ENCODE measurements around the gene OR13C9.
"Not testable (repeated sequence)": the region's sequence is repeated elsewhere in the genome, so short reads cannot be mapped to it uniquely, and the experiment has no call there.

Gene OR13C9, protein sequence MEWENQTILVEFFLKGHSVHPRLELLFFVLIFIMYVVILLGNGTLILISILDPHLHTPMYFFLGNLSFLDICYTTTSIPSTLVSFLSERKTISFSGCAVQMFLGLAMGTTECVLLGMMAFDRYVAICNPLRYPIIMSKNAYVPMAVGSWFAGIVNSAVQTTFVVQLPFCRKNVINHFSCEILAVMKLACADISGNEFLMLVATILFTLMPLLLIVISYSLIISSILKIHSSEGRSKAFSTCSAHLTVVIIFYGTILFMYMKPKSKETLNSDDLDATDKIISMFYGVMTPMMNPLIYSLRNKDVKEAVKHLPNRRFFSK

DNA sequence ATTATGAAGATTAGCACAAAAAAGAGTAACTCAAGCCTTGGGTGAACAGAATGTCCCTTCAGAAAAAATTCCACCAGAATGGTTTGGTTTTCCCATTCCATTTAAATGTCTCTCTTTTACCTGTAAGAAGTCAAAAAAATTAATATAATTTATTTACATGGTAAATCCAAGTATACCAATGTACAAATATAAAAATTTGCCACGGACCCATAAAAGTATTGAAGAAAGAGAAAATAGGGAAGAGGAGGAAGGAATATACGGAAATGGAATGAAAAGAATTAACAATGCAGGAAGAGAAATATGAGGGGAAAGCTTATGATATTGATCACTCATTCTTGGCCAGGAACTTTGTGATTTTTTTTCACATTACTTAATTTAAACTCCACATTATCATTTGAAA lies at the start of gene OR13C9:
Gene OR13C9, minus strand, starts transcription at position 101 of the 400 bp plus-strand sequence. Its CDS starts 0 bp downstream, at position 101.
- no peaks in the 10 kb centered on the region for H3K9me3 ChIP-seq (ENCODE audit: low read length)

DNA sequence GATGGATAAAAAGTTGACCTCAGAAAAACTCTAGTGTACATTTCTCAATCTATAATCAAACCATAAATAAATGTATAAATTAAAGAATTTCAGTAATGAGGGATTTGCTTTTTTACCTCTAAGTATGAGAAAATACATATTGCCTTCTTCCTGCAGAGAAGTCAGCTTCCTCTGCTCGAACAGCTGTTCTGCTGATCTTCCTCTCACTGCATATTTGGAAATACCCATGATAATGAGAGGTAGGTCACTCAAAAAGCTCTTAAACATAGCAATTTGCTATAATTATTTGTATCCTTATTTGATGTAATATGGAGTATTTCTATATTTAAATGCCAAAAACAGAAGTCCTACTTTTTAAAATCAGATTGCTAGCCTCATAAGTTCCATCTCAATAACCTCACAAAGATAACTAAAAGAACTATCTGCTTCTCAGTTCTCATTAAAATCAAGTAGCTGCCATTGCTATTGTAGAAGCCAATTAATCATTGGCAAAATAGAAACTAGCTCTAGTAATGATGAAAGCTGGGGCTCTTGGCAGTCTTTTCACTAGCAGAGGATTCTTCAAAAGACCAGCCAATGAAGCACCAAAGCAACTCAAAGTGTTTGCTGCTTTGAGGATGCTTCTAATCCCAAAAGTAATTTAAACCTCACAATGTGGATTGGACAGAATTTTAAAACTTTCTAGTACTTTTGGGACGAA lies 40.6 kb upstream of the OR13C9 start:
- Histone ChIP-seq H3K9me3 (ENCODE audit: low read length) (no peaks in the 10 kb centered on the region), H3K36me3 (ENCODE audit: insufficient read depth, low read length) (no peaks in the 10 kb centered on the region), H3K9ac (ENCODE audit: low read length) (no peak overlapping the region), H3K27ac (ENCODE audit: low read depth, low read length) (no peak overlapping the region), H3K4me1 (ENCODE audit: insufficient read depth, low read length) (no peaks in the 10 kb centered on the region), H3K27me3 (ENCODE audit: control insufficient read depth in 1 of 2, insufficient read depth in 2 of 2, low read length in 2 of 2) (no peaks in the 10 kb centered on the region), H3K4me3 (ENCODE audit: low read depth in 1 of 2, low read length in 2 of 2) (no peak overlapping the region)

More for the DNA sequence above, at the start of gene OR13C9:
- no peak within 1 kb of the TSS for H3K4me3 ChIP-seq (ENCODE audit: low read depth in 1 of 2, low read length in 2 of 2)
- no peaks in the 10 kb centered on the region for H3K4me1 ChIP-seq (ENCODE audit: insufficient read depth, low read length)
- H3K9ac ChIP-seq (ENCODE audit: low read length) = no peak within 1 kb of the TSS
- H3K27ac ChIP-seq (ENCODE audit: low read depth, low read length) = no peak within 1 kb of the TSS
- H3K27me3 ChIP-seq (ENCODE audit: control insufficient read depth in 1 of 2, insufficient read depth in 2 of 2, low read length in 2 of 2) = no peaks in the 10 kb centered on the region
- no peaks in the 10 kb centered on the region for H3K36me3 ChIP-seq (ENCODE audit: insufficient read depth, low read length)

DNA sequence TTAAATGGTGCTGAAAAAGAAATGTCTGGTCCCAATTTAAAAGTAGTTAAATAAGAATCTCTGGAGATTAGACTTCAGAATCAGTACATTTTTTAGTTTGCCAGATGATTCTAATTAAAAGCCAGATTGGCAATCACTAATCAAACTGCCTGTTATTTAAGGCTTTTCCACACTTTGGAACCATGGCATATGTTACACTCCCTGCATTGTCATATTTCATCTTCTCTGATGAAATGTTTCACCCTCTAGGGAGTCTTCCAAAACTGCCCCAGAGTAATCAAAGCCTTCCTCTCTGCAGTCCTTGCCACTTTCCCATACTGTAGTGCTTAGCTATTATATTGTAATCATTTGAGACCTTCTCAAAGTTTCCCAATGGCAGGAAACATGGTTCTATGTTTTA lies 17.5 kb upstream of the OR13C9 start:
- H3K36me3 ChIP-seq (ENCODE audit: insufficient read depth, low read length) = no peaks in the 10 kb centered on the region
- H3K27me3 ChIP-seq (ENCODE audit: control insufficient read depth in 1 of 2, insufficient read depth in 2 of 2, low read length in 2 of 2) = no peaks in the 10 kb centered on the region
- no peak overlapping the region for H3K4me3 ChIP-seq (ENCODE audit: low read depth in 1 of 2, low read length in 2 of 2)

DNA sequence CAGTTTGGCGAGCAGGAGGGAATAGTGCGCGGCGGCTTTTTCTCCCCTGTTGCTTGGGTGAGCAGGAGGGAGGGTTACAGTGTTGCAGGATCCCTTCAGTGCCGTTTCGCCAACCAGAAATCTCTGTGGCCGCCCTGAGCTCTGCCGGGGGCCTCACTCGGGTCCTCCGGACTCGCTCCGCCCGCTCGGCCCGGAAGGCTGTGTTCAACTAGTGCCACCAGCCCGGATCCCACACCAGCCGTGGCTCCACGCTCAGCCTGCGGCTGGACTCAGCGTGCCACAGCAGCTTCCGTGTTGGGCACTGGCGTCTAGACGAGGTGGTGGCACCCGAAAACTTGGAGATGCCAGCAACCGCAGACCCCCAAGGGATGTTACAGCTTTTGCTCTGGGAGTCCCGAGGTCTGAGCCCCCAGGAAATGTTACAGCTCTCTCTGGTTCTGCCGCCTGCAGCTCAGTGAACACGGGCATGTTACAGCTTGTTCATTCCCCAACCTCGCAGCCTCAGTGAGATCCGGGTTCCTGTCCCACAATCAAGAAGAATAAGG lies 16.0 kb upstream of the OR13C9 start:
- Histone ChIP-seq H3K4me3 (ENCODE audit: low read depth in 1 of 2, low read length in 2 of 2) (no peak overlapping the region), H3K27ac (ENCODE audit: low read depth, low read length) (no peak overlapping the region), H3K9ac (ENCODE audit: low read length) (no peak overlapping the region), H3K36me3 (ENCODE audit: insufficient read depth, low read length) (no peaks in the 10 kb centered on the region), H3K27me3 (ENCODE audit: control insufficient read depth in 1 of 2, insufficient read depth in 2 of 2, low read length in 2 of 2) (no peaks in the 10 kb centered on the region), H3K4me1 (ENCODE audit: insufficient read depth, low read length) (no peaks in the 10 kb centered on the region), H3K9me3 (ENCODE audit: low read length) (peaks cover 5% of the 10 kb centered on the region)

More for the DNA sequence above, 17.5 kb upstream of the OR13C9 start:
- Histone ChIP-seq H3K9ac (ENCODE audit: low read length) (no peak overlapping the region), H3K9me3 (ENCODE audit: low read length) (peaks cover 5% of the 10 kb centered on the region), H3K27ac (ENCODE audit: low read depth, low read length) (no peak overlapping the region), H3K4me1 (ENCODE audit: insufficient read depth, low read length) (no peaks in the 10 kb centered on the region)

DNA sequence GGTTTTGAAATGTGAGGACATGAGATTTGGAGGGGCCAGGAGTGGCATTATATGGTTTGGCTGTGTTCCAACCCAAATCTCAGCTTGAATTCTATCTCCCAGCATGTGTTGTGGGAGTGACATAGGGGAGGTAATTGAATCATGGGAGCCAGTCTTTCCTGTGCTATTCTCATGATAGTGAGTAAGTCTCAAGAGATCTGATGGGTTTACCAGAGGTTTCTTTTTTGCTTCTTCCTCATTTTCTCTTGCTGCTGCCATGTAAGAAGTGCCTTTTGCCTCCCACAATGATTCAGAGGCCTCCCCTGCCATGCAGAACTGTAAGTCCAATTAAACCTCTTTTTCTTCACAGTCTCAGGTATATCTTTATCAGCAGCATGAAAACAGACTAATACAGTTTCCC lies 8.0 kb upstream of the OR13C9 start:
- not testable (repeated sequence) for H3K9me3 ChIP-seq (ENCODE audit: low read length); H3K9ac ChIP-seq (ENCODE audit: low read length); H3K4me3 ChIP-seq (ENCODE audit: low read depth in 1 of 2, low read length in 2 of 2); H3K36me3 ChIP-seq (ENCODE audit: insufficient read depth, low read length); H3K4me1 ChIP-seq (ENCODE audit: insufficient read depth, low read length); H3K27ac ChIP-seq (ENCODE audit: low read depth, low read length); H3K27me3 ChIP-seq (ENCODE audit: control insufficient read depth in 1 of 2, insufficient read depth in 2 of 2, low read length in 2 of 2)

DNA sequence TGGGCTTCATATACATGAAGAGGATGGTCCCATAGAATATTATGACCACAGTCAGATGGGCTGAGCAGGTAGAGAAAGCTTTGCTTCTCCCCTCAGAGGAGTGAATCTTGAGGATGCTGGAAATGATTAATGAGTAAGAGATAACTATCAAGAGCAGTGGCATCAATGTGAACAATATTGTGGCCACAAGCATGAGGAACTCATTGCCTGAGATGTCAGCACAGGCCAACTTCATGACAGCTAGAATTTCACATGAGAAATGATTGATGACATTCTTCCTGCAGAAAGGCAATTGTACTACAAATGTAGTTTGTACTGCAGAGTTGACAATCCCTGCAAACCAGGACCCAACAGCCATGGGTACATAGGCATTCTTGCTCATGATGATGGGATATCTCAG lies 586 bp downstream of the OR13C9 start:
- no peaks in the 10 kb centered on the region for H3K27me3 ChIP-seq (ENCODE audit: control insufficient read depth in 1 of 2, insufficient read depth in 2 of 2, low read length in 2 of 2)
- H3K9me3 ChIP-seq (ENCODE audit: low read length) = no peaks in the 10 kb centered on the region
- H3K4me3 ChIP-seq (ENCODE audit: low read depth in 1 of 2, low read length in 2 of 2) = no peak overlapping the region
- H3K9ac ChIP-seq (ENCODE audit: low read length) = no peak overlapping the region
- no peaks in the 10 kb centered on the region for H3K4me1 ChIP-seq (ENCODE audit: insufficient read depth, low read length)
- no peaks in the 10 kb centered on the region for H3K36me3 ChIP-seq (ENCODE audit: insufficient read depth, low read length)
- H3K27ac ChIP-seq (ENCODE audit: low read depth, low read length) = no peak overlapping the region

DNA sequence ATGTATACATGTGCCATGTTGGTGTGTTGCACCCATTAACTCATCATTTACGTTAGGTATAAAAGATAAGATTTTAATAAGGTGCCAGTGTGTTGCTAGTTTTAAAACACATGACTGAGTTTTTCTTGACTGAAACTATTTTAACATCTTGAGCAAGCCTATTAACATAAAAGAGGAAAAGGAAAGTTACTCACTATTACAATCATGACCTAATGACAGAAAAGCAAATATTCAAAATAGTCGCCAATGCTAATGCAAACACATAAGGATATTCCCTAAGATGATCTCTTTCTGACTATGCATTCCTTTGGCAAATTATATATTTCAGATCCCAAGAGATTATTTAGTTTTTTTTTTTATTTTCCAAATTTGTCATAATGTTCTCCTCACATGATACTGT lies 6.8 kb downstream of the OR13C9 start:
- Histone ChIP-seq H3K27ac (ENCODE audit: low read depth, low read length) (no peak overlapping the region), H3K4me1 (ENCODE audit: insufficient read depth, low read length) (no peaks in the 10 kb centered on the region), H3K9me3 (ENCODE audit: low read length) (no peaks in the 10 kb centered on the region), H3K9ac (ENCODE audit: low read length) (no peak overlapping the region), H3K4me3 (ENCODE audit: low read depth in 1 of 2, low read length in 2 of 2) (no peak overlapping the region), H3K27me3 (ENCODE audit: control insufficient read depth in 1 of 2, insufficient read depth in 2 of 2, low read length in 2 of 2) (no peaks in the 10 kb centered on the region), H3K36me3 (ENCODE audit: insufficient read depth, low read length) (no peaks in the 10 kb centered on the region)

DNA sequence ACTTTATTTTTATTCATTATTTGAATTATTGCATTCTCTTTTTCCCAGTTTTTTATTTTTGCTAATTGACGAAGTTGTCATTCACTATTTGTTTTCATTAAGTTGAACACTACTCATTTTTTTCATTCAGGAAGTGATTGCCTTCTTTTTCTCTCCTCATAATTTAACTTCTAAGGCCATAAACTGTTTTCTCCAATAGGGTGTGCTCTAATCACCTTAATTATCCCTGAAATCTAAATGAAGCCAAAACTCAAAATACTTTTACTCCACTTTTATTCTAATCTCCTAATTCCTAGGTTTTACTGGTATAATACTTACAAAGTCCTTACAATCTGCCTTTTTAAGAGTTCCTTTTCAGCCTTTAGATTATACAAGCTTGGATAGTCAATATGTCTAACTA lies 9.7 kb downstream of the OR13C9 start:
- no peak overlapping the region for H3K27ac ChIP-seq (ENCODE audit: low read depth, low read length)
- no peaks in the 10 kb centered on the region for H3K36me3 ChIP-seq (ENCODE audit: insufficient read depth, low read length)
- no peaks in the 10 kb centered on the region for H3K4me1 ChIP-seq (ENCODE audit: insufficient read depth, low read length)
- H3K9me3 ChIP-seq (ENCODE audit: low read length) = no peaks in the 10 kb centered on the region
- no peaks in the 10 kb centered on the region for H3K27me3 ChIP-seq (ENCODE audit: control insufficient read depth in 1 of 2, insufficient read depth in 2 of 2, low read length in 2 of 2)
- H3K4me3 ChIP-seq (ENCODE audit: low read depth in 1 of 2, low read length in 2 of 2) = no peak overlapping the region
- no peak overlapping the region for H3K9ac ChIP-seq (ENCODE audit: low read length)

DNA sequence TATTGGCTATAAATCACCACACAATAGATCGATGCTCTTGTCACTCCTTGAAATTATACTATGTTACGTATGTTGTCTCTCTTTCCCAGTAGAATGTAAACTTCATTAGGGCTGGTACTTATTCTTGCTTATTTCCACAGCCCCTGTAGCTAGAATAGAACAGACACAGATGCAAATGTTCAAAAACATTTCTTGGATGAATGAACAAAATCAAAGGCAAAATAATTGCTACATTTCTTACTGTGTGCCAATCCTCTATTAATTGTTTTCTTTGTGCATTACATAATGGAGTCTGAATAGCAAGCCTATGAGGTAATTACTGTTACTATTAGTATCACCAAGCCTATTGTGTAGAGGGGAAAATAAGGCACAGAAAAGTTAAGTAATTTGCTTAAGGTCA lies 11.9 kb downstream of the OR13C9 start:
- Histone ChIP-seq H3K9me3 (ENCODE audit: low read length) (no peaks in the 10 kb centered on the region), H3K36me3 (ENCODE audit: insufficient read depth, low read length) (no peaks in the 10 kb centered on the region), H3K4me3 (ENCODE audit: low read depth in 1 of 2, low read length in 2 of 2) (no peak overlapping the region), H3K27me3 (ENCODE audit: control insufficient read depth in 1 of 2, insufficient read depth in 2 of 2, low read length in 2 of 2) (no peaks in the 10 kb centered on the region), H3K4me1 (ENCODE audit: insufficient read depth, low read length) (no peaks in the 10 kb centered on the region), H3K27ac (ENCODE audit: low read depth, low read length) (no peak overlapping the region), H3K9ac (ENCODE audit: low read length) (no peak overlapping the region)

DNA sequence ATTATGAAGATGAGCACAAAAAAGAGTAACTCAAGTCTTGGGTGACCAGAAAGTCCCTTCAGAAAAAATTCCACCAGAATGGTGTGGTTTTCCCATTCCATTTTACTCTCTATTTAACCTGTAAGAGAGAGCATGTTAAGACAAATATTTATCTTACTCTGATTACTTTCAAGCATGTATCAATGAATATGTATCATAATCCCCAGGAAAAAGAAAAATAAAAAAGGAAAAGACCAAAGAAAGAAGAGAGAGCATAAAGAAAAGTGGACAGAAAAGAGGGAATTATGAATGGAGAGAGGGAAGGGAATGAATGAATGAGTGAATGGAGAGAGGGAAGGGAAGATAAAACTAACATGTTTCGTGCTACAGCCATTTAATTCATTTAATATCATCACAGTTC lies 12.5 kb downstream of the OR13C9 start, which contains the start of gene OR13C2:
Gene OR13C2, minus strand, starts transcription at position 101 of the 400 bp plus-strand sequence. Its CDS starts 0 bp downstream, at position 101.
- H3K9ac ChIP-seq (ENCODE audit: low read length); H3K9me3 ChIP-seq (ENCODE audit: low read length); H3K4me1 ChIP-seq (ENCODE audit: insufficient read depth, low read length); H3K27ac ChIP-seq (ENCODE audit: low read depth, low read length); H3K4me3 ChIP-seq (ENCODE audit: low read depth in 1 of 2, low read length in 2 of 2); H3K27me3 ChIP-seq (ENCODE audit: control insufficient read depth in 1 of 2, insufficient read depth in 2 of 2, low read length in 2 of 2); H3K36me3 ChIP-seq (ENCODE audit: insufficient read depth, low read length): not testable (repeated sequence)

DNA sequence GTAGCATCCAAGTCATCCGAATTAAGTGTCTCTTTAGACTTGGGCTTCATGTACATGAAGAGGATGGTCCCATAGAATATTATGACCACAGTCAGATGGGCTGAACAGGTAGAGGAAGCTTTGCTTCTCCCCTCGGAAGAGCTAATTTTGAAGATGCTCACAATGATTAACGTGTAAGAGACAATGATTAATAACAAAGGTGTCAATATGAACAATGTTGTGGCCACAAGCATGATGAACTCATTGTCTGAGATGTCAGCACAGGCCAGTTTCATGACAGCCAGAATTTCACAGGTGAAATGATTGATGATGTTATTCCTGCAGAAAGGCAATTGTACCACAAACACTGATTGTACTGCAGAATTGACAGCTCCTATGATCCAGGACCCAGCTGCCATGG lies 13.2 kb downstream of the OR13C9 start:
- Histone ChIP-seq H3K27me3 (ENCODE audit: control insufficient read depth in 1 of 2, insufficient read depth in 2 of 2, low read length in 2 of 2) (no peaks in the 10 kb centered on the region), H3K4me1 (ENCODE audit: insufficient read depth, low read length) (no peaks in the 10 kb centered on the region), H3K36me3 (ENCODE audit: insufficient read depth, low read length) (no peaks in the 10 kb centered on the region), H3K9me3 (ENCODE audit: low read length) (no peaks in the 10 kb centered on the region), H3K27ac (ENCODE audit: low read depth, low read length) (no peak overlapping the region), H3K4me3 (ENCODE audit: low read depth in 1 of 2, low read length in 2 of 2) (no peak overlapping the region), H3K9ac (ENCODE audit: low read length) (no peak overlapping the region)
